ENCODE results near the gene CAPN11. TPM values are rescaled to one million over a fixed set of nuclear protein-coding genes. Genes with fewer than 3 reads are reported as not detected.

CAPN11 gene
- total and polyA plus RNA-seq, 2 of the 4 experiments (the other 2 are of a cell fraction), result not detected

- peak overlapping the region; percentile 52 for H2AK9ac ChIP-seq (replicated peaks; ENCODE audit: low read depth, low read length, poor library complexity)
- H3K9me1 ChIP-seq (ENCODE audit: insufficient read depth, low read length), result peaks cover 4% of the 10 kb centered on the region
- no peak overlapping the region for H3K23ac ChIP-seq (ENCODE audit: low read depth, low read length)
- no peak overlapping the region for H3K14ac ChIP-seq (replicated peaks; ENCODE audit: low read depth, low read length)
- no peak for DNase-seq
- no peak overlapping the region for H3K4ac ChIP-seq (ENCODE audit: low read depth, low read length)
- no peaks in the 10 kb centered on the region for H4K20me1 ChIP-seq (ENCODE audit: insufficient read depth, low read length)
- no peak overlapping the region for H4K8ac ChIP-seq (ENCODE audit: low read depth in 2 of 2, low read length in 2 of 2)
- no peak overlapping the region for H3K4me2 ChIP-seq (ENCODE audit: low read depth, low read length)
- ATAC-seq (ENCODE audit: low read depth), result no peak
- intact Hi-C loops (cut with micrococcal nuclease), result no loop called here
- no peak overlapping the region for H2BK15ac ChIP-seq (ENCODE audit: low read depth, low read length)
- dilution Hi-C loops (cut with HindIII; ENCODE audit: low sequenced_read_pairs, unreplicated experiment), result no loop called here
- no peaks in the 10 kb centered on the region for H3K27me3 ChIP-seq (ENCODE audit: control insufficient read depth, insufficient read depth, low read length)
- no peak overlapping the region for H2BK120ac ChIP-seq (ENCODE audit: low read depth, low read length)
- H3K4me1 ChIP-seq (ENCODE audit: control insufficient read depth, insufficient read depth, low read length), result peaks cover 14% of the 10 kb centered on the region
- H3K9me3 ChIP-seq (ENCODE audit: control insufficient read depth, insufficient read depth, low read length), result no peaks in the 10 kb centered on the region
- H2AK5ac ChIP-seq (ENCODE audit: low read depth, low read length), result no peak overlapping the region
- in situ Hi-C loops (cut with MboI; ENCODE audit: low sequenced_read_pairs), result loop anchor here (5.0 kb wide), 1 partner anchor 61 kb away; no protein-coding TSS in a partner anchor
- no peak overlapping the region for H3K4me3 ChIP-seq (ENCODE audit: insufficient read depth, low read depth, low read length)
- 97% methylated on average over 6 of the region's 16 CpGs; no CpG with 5 or more reads in 1 of the 2 experiments for WGBS, 2 experiments (ENCODE audit: extremely low coverage in 2 of 2, insufficient read length in 1 of 2)
- no peak overlapping the region for H3K27ac ChIP-seq (ENCODE audit: insufficient read depth, low read length)
- no peak overlapping the region for H2BK5ac ChIP-seq (ENCODE audit: low read depth, low read length, poor library complexity, severe bottlenecking)
- H3K79me1 ChIP-seq (ENCODE audit: low read depth in 1 of 2, low read length in 2 of 2), result 0 out of 4 replicates have a peak, but pooled peaks cover 0 to 4% of the 10 kb centered on the region in 2 experiments
- H4K91ac ChIP-seq (ENCODE audit: insufficient read depth, low read depth, low read length), result no peak overlapping the region
- H2BK20ac ChIP-seq (ENCODE audit: low read depth, low read length), result no peak overlapping the region
- H4K5ac ChIP-seq (ENCODE audit: low read depth, low read length), result no peak overlapping the region
- no TSS peak for BruUV-seq (replicated peaks)
- peaks cover 2% of the 10 kb centered on the region; the same call in 1 of the 2 replicates for H3K36me3 ChIP-seq (ENCODE audit: control insufficient read depth, insufficient read depth, low read length)
- POLR2A ChIA-PET (ENCODE audit: unreplicated experiment), result no interaction called here
- no peak overlapping the region for H2AFZ ChIP-seq (replicated peaks; ENCODE audit: low read length, poor library complexity)
- no peak overlapping the region for H3K56ac ChIP-seq (ENCODE audit: extremely low read depth, insufficient read depth, low read length)
- CTCF ChIA-PET, result interaction anchor here (0.6 kb wide), 1 partner anchor 43 kb away, joined by 4 read pairs; no protein-coding TSS in a partner anchor
- H3K18ac ChIP-seq (ENCODE audit: low read depth, low read length), result no peak overlapping the region
- no peak overlapping the region for H3K9ac ChIP-seq (ENCODE audit: low read depth, low read length)
- TF ChIP-seq MAFK (IDR thresholded peaks at IDR 0.05; ENCODE audit: low read depth, low read length) (no peak), MAZ (IDR thresholded peaks at IDR 0.05; ENCODE audit: borderline replicate concordance, low read depth, low read length) (no peak), SMC3 (IDR thresholded peaks at IDR 0.05; ENCODE audit: low read depth, low read length) (no peak), USF2 (IDR thresholded peaks at IDR 0.05; ENCODE audit: low read depth, low read length) (no peak), ELK1 (IDR thresholded peaks at IDR 0.05; ENCODE audit: borderline replicate concordance, low read depth, low read length) (no peak), POLR2A (IDR thresholded peaks at IDR 0.05; ENCODE audit: low read depth, low read length) (no peak), CTCF (conservative IDR thresholded peaks at IDR 0.05; ENCODE audit: low read depth, low read length) (no peak), CEBPB (IDR thresholded peaks at IDR 0.05; ENCODE audit: low read depth, low read length) (no peak), NFE2L2 (IDR thresholded peaks at IDR 0.05; ENCODE audit: low read depth, low read length) (no peak), BHLHE40 (IDR thresholded peaks at IDR 0.05; ENCODE audit: low read depth, low read length) (no peak), FOS (IDR thresholded peaks at IDR 0.05; ENCODE audit: low read depth, low read length) (no peak), CHD1 (IDR thresholded peaks at IDR 0.05; ENCODE audit: low read depth, low read length) (no peak), RCOR1 (IDR thresholded peaks at IDR 0.05; ENCODE audit: insufficient replicate concordance, low read length) (no peak), RAD21 (IDR thresholded peaks at IDR 0.05; ENCODE audit: low read length) (no peak), RFX5 (IDR thresholded peaks at IDR 0.05; ENCODE audit: low read depth, low read length) (no peak)
Measured at GRCh38 chr6:44232676-44233566, 74.3 kb downstream of the CAPN11 start.
